NCI-H187 (cell line): Measurements from ENCODE around the gene GRIK1.

ENCODE experiments used
- DNase-seq, 2 experiments: peaks; one replicate each; lab custom pipeline; 2025; lab: John Stamatoyannopoulos, UW

Gene GRIK1

DNA sequence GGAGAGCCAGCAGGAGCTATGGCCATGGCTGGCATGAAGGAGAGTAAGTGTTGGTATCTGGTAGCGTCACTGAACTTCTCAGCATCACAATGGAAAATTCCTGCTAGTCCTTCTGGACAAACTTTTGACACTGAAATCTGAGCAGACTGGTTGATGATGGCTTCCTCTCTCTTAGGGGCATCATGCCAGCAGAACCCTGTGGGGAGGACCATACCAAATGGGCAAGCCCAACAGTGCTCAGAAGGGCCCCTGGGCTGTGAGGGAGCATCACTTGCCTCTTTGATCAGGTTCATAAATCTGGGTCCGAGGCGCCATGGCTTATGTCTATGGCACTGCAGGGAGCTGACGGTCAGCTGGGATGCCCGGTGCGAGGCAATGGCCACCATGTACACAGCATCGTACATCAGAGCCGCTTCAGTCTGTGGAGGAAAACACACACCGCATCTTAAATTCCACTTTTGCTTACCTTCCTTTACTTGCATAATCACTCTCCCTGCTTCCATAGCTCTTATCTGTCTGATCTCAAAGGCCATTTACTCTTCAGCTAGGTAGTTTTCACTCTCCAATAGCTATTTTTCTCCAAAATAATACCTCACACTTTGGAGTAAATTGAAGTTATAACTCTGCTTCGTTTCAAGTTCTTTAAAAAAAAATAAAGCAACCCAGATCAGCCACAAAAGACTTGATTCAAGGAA is 297.1 kb downstream of the GRIK1 start:
- no peak for DNase-seq

DNA sequence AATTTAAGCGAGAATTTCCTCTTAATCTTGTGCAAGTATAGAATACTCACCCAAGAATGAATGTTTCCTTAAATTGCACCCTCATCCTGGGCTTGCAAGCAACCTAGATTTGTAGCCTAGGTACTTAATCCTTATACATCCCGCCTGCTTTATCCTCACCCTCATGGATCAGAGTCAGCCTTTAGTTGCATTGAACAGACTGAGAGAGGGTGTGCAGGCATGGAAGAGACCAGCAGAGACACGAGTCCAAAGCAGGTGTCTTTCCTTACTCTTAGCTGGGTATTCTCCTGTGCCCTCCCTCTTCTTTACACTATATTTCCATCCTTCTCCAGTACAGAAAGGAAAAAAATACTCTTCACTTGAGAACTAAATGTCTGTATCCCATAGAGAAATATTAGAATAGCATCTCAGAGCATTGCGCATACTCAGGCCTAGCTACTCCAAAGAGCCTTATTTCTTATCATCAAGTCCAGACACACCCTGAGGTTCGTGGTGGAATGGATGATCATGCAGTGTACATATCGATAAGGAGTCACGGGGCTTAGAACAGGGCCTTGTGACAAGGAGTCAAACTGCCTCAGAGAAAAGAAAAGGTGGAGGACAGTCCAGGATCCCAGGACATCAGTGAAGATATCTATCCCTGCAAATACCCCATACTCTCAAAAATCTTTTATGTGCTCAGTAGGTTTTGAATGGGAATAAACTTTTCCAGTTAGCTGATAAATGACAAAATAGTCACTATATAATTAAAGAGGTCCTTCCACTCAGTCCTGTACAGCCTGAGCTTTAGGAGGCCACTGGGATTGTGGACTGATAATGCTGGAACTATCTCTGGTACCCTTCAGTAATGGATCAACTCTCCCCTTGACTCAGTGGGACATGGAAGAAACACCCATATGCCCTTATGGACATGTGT is 297.9 kb downstream of the GRIK1 start:
- no peak for DNase-seq

DNA sequence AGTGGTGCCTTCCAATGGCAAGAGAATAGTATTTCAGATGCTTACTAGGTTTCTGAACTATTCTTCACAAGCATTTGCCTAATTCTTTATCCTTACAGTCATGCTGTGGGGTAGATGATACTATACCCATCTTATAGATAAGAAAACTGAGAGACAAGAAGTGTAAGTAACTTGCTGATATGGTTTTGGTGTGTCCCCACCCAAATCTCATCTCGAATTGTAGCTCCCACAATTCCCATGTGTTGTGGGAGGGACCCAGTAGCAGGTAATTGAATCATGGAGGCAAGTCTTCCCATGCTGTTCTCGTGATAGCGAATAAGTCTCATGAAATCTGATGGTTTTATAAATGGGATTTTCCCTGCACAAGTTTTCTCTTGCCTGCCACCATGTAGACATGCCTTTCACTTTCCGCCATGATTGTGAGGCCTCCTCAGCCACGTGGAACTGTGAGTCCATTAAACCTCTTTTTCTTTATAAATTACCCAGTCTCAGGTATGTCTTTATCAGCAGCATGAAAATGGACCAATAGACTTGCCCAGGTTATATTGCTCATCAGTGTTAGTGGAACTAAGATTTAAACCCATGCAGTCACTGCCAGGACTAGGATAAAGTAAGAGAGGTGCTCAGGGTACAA is 298.7 kb downstream of the GRIK1 start:
- DNase-seq: no peak

DNA sequence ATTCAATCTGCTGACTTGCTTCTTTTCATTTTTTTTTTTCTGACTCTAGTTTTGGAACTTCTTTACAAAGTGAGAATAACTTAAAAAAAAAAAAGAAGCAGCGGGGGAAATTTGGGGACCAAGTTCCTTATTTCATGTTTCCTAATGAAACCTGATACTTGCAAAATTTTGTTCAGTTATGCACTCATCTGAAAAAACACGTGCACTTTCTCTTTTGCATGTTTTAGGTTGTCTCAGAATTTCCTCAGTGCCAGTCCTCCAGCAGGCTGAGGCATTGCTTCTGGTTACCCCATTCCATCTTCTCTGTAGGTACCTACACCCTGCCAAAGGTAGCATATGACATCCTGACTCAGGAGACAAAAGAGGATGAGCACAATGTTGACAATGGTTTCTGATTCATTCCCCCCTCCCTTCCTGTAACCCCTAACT is 299.7 kb downstream of the GRIK1 start:
- DNase-seq: no peak

DNA sequence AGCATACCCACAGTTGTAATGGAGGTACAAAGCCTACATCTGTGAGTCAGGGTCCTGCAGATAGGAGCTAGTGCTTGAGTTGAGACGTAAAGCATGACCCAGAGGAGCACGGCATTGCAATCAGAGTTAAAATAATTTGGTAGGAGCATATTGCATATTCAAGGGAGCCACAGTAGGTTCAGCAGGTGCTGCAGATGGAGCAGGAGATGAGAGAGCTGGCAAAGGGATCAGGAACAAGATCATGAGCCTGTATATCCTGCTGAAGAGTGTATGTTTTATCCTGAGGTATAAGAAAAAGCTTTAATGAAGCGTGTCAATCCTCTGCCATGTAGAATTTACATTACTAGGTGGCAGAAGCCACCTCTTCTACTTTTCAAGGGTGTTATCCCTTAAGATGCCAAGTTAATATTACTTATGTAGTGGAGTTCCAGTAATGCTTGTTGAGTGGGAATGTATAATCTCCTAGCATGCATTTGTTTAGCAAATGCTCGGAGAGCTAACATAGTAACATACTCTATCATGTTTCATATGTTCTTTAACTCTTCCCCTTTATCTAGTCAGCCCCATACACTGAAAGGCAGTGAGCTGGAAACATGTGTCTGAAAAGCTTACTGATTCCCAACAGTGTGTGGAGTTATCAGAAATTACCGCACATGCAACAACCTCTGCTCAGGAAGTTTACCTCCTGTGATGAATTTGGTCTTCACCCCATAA is 300.3 kb downstream of the GRIK1 start:
- DNase-seq: no peak

DNA sequence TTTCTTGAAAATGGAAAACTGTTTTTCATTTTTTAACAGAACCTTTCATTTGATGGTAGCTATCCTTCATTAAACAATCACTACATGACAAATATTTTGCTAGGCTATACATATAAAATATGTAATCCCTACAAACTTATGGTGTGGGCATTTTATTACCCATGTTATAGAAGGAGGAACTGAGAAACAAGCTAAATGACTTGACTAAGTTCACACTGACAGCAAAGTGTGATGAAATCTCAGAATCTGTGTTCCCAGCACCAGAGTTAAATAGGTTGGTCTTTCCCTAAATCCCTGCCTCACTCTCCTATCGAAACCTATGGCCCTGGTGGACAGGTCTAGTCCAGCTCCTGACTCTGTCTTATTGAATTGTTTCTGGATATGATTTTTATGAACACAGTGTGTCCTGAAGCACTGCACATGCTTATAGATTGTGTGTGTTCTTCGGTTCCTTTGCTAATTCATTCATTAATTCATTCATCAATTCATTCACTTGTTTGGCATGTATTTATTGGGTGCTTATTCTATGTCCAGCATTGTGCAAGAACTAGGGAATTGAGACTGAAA is 301.0 kb downstream of the GRIK1 start:
- no peak for DNase-seq

DNA sequence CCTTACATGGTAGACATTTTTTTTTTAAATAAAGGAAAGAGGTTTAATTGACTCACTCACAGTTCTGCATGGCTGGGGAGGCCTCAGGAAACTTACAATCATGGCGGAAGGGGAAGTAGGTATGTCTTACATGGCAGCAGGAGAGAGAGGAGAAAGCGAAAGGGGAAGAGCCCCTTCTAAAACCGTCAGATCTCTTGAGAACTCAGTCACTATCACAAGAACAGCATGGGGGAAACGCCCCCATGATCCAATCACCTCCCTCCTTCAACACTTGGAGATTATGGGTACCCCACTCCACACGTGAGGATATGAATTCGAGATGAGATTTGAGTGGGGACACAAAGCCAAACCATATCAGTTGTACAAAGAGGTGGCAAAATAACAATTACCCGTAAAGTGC is 301.7 kb downstream of the GRIK1 start:
- DNase-seq: no peak

DNA sequence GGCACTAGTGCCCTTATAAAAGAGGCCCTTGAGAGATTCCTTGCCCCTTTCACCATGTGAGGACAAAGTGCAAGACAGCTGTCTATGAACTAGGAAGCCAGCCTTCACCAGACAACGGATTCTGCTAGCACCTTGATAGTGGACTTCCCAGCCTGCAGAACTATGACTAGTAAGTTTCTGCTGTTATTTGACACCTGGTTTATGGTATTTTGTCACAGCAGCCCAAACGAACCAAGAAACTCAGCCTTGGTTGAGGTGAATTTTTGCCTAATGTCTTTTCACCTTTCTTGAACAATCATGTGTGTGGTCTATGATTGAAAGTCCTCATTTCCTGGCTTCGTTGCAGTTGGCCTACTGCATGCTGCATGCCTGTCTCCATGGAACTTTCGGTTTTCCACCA is 302.2 kb downstream of the GRIK1 start:
- no peak for DNase-seq

DNA sequence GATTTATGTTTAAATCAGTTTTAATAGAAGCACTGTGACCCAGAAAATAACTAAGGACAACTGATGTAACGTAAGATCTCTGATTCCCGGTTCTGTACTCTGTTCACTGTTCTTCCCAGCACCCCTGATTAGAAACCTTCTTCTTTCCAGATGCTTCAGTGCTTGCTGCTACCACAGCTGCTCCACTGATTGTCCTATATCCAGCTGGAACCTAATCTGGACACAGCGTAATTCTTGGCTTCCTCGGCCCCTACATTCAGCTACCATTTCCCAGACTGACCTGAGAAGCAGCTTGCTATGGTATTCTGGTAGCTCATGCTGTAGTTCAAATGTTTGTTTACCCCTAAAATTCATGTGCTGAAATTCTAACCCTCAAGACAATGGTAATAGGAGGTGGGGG is 302.7 kb downstream of the GRIK1 start:
- DNase-seq: no peak

DNA sequence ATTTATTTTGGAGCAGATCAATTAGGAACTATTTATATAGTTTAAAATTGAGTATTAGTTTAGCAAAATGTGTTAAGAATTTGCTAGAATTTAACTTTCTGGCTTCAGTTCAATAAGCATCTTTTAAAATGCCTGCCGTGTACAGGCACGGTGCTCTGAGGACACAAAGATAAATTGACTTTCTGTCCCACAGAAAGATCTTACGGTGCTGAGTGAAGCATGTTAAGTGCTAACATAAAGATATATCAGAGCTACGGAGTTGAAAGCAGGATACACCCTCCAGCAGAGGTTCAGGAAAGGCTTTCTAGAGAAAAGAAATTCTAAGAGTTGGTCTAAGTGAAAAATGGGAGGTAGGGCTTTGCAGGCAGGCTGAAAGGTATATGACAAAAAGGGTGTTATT is 305.4 kb downstream of the GRIK1 start:
- no peak for DNase-seq

DNA sequence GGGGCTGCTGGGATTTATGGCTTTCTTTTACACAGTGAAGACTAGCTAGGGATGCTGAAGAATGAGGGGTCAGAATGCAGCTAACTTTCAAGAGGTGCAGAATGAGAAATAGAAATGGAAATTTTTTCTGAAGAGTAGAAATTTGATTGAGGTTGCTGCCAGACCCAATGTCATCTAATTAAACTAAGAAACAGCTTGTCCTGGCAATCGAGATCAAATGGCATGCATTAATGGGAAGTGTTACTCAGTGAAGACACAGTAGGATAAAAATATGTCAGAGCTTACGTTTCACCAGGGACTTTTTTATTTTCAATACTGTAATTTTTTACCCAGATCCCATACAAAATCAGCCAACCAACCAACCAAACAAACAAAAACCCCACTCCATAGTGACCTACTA is 306.0 kb downstream of the GRIK1 start:
- no peak for DNase-seq

DNA sequence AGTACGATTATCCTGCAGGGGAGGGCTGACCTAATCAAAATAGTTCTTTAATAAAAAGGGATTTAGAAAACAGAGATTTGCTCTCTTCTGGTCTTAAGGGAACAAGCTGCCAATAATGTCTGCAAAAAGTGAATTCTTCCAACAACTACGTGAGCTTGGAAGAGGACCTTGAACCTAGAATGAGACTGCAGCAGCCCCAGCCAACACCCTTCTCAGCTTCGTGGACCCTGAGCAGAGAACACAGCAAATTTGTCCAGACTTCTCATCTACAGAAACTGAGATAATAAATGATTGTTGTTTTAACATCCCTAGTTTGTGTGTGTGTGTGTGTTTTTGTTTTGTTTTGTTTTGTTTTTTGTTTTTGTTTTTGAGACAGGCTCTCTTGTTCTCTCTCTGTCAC is 309.4 kb downstream of the GRIK1 start:
- DNase-seq: no peak

DNA sequence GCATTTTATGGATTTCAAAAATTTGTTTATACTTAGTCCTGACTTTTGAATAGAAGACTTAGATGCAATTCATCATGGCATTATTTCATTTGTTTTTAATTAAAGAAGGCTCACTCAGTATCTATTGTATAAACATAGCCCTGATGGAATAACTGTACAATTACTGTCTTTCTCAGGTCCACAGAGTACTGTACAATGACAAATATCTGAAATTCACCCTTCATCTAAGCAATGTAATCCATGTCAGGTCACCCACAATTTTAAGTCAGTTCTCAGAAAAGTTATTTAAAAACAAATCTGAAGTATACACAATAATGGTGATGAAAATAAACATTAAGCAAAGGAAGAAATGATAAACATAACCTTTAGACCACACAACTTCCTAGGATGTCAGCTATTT is 311.9 kb downstream of the GRIK1 start:
- DNase-seq: no peak

DNA sequence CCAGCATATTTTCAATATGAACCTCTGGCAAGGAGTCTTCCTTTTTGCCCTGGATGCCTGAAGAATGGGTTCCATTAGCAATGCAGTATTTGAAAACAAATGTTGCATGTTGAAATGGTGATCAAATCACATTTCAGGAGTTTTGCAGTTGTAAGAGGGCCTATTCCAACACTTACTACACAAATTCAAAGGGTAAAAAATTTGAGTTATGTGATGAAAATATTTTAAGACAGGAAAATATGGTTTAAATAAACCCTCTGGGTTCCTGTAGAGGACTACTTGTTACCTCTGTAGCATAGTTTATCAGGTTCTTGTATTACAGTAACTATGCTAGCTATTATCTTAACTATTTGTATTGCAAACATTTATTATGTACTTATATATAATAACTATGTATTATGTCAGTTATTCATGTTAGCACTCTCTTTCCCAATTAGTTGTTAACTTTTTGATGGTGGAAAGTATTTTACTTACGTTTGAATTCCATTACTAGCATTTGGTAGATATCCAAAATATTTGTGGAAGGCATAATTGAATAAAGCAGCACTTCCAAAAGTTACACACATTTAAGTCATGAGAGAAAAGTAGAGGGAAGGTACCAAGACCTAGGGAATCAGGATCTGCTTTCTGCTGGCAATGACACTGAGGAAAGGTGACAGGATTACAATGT is 312.9 kb downstream of the GRIK1 start:
- no peak for DNase-seq

DNA sequence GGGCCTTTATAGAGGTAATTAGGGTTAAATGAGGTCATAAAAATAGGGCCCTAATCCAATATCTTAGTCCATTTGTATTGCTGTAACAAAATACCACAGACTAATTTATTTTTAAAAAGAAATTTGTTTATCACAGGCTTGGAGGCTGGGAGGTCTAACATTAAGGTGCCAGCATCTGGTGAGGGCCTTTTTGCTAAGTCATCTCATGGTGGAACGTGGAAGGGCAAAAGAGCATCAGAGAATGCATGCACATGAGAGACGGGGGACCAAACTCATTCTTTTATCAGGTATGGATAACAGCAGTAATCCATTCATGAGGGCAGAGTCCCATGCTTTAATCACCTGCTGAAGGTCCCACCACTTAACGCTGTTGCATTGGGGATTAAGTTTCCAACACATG is 313.8 kb downstream of the GRIK1 start:
- DNase-seq: no peak

DNA sequence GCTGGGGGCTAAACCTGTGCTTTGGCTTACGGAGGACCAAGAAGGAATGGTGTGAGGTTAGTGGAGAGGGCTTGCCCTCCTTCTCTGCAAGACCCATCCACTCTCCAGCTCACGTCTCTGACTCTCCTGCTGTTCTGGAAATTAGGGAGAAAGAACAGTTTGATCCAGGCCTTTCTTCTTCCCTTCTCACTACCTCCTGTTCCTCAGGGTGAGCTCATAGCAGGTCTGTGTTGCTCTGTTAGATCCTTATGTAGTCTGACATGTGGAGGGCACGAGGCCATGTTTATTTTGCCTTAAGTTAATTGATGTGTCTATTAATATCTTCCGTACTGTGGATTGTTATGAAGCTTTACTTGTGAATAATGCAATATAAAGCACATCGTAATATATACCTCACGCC is 315.0 kb downstream of the GRIK1 start:
- no peak for DNase-seq

DNA sequence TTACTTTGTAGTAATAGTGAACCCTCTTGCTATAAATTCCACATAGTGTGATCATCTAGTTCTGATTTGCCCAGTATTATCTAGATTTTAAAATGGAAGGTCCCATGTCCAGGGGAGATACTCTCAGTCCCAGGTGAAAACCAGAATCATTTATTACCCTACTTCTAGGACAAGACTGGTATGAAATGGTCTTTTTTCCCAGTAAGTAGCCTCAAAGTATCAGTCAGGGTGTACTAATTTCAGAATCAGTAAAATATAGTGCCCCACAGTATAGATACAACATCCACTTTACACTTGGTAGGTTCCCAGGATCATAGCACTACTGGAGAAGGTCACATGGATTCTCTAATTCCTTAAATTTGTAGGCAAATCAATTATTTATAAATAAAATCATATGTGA is 318.3 kb downstream of the GRIK1 start:
- DNase-seq: no peak

DNA sequence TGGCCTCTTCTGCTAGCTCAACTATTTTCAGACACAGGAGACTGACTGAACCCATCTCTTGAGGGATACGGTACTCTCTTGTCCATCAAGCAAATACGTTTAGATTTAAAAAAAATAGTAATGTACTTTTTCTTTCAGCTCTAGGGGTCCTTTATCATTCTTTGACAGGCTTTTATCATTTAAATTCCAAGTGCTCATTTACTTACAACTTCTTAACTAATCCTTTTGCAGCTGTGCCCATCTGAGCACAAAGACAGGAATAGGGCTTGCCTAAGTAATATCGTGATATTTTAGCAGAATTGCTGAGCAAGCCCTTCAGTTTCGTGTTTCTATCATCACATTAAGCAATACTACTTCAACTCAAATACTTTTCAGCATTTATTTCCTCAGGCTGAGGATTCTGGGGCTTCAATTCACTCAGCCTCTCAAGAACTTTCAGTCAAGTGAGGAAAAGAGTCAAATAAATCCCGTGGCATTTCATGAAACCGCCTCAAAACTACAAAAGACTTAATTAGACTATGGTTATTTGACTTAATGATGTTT is 323.5 kb downstream of the GRIK1 start:
- DNase-seq: no peak

DNA sequence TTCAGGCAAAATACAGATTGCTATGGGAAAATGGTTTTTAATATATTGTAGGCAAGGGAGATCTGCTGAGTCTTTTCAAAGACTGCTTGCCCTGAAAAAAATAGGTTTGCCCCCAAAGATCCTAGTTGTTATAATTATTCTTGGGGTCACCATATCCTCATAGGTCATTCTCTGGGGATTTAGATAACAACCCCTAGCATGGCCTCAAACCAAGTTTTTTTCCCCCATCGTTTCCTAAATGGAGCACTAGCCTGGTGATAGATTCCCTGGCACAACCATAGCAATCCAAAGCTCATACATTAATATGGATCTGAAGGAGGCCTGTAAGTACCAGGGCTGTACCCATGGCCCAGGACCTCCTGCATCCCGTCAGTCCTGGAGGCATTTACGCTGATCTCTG is 325.9 kb downstream of the GRIK1 start:
- DNase-seq: no peak

DNA sequence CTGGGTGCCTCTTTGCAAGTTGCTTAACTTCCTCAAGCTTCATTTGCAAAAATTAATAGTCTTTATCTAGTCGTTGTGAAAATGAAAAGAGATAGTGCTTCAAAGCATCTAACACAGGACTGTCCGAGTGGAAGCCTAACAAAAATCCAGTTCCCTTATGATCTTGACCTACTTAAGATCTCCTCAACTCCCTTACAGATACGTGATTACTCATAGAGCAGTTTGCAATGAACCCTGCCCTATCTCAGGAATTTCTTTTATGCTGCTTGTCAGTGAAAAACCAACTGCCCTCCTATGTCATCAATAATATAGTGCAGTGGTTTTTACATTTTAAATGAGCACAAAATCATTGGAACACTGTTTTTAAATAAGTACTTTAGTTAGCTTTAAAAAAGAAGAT is 326.8 kb downstream of the GRIK1 start:
- no peak for DNase-seq

DNA sequence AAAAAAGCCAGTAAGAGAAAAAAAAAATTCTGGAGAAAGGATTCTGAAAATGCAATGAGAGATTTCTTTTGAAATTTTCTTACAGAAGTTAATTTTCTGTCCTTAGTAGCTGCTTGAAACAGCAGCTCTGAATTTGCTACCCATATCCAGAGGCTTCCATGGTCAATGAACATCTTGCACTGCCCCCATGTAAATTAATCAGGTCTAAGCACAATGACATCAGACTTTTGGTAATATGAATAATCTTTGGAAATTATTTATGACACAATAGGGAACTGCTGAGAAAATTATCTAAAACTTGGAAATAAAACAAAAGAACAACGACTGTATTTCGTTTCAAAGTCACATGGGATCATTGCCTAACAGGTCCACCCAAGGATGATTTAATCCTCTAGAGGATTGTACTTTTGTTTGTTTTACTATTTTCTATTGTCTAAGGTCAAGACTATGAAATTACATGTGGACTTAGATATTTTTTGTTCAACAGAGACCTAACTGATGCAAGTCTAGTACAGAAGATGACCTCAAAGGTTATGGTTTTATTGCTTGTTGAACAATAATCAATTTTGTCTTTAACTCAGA is 328.9 kb downstream of the GRIK1 start:
- no peak for DNase-seq
